T-helper 2 cell treated with Interferon-gamma antibody and Interleukin-4, amounts not matched to agents 5 μg/mL and 100 μg/mL, for 36 hours (primary cell): ENCODE results near the gene MAN2B2.
"Not testable (repeated sequence)": the region's sequence is repeated elsewhere in the genome, so short reads cannot be mapped to it uniquely, and the experiment has no call there.

Experiments
- DNase-seq: peaks from one replicate; pipeline ENCODE4 v3.0.0; 2021; ENCODE audit warnings: low spot score
- H3K27ac Mint-ChIP-seq: one replicate; pipeline ENCODE4 v1.8.0; 2021; ENCODE audit warnings: mild to moderate bottlenecking, mixed read lengths
- H3K27me3 Mint-ChIP-seq: one replicate; pipeline ENCODE4 v1.8.0; 2021; ENCODE audit warnings: low read depth, mixed read lengths
- H3K36me3 Mint-ChIP-seq: one replicate; pipeline ENCODE4 v1.8.0; 2021; ENCODE audit warnings: low read depth, mixed read lengths
- H3K4me1 Mint-ChIP-seq: one replicate; pipeline ENCODE4 v1.8.0; 2021; ENCODE audit warnings: low read depth, mixed read lengths
- H3K4me3 Mint-ChIP-seq: one replicate; pipeline ENCODE4 v1.8.0; 2022; ENCODE audit warnings: mild to moderate bottlenecking, moderate library complexity, mixed read lengths
- H3K9me3 Mint-ChIP-seq: one replicate; pipeline ENCODE4 v1.8.0; 2021; ENCODE audit warnings: mixed read lengths

The MAN2B2 gene

DNA sequence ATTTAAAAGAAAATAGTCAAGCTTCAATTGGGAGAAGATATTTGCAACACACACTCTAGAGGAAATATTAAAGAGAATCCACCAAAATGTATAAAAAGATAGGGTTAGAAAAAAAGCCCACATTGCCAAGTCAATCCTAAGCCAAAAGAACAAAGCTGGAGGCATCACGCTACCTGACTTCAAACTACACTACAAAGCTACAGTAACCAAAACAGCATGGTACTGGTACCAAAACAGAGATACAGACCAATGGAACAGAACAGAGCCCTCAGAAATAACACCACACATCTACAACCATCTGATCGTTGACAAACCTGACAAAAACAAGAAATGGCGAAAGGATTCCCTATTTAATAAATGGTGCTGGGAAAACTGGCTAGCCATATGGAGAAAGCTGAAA lies 79.2 kb downstream of the MAN2B2 start:
- not testable (repeated sequence) for H3K27me3 Mint-ChIP-seq, H3K27ac Mint-ChIP-seq, H3K36me3 Mint-ChIP-seq, H3K9me3 Mint-ChIP-seq, H3K4me3 Mint-ChIP-seq, H3K4me1 Mint-ChIP-seq, DNase-seq

DNA sequence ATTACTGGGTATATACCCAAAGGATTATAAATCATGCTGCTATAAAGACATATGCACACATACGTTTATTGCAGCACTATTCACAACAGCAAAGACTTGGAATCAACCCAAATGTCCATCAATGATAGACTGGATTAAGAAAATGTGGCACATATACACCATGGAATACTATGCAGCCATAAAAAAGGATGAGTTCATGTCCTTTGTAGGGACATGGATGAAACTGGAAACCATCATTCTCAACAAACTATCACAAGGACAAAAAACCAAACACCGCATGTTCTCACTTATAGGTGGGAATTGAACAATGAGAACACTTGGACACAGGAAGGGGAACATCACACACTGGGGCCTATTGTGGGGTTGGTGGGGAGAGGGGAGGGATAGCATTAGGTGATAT lies 80.3 kb downstream of the MAN2B2 start:
- not testable (repeated sequence) for H3K36me3 Mint-ChIP-seq, H3K9me3 Mint-ChIP-seq, DNase-seq, H3K27ac Mint-ChIP-seq, H3K4me3 Mint-ChIP-seq, H3K4me1 Mint-ChIP-seq
- H3K27me3 Mint-ChIP-seq: peaks cover 17% of the 10 kb centered on the region

DNA sequence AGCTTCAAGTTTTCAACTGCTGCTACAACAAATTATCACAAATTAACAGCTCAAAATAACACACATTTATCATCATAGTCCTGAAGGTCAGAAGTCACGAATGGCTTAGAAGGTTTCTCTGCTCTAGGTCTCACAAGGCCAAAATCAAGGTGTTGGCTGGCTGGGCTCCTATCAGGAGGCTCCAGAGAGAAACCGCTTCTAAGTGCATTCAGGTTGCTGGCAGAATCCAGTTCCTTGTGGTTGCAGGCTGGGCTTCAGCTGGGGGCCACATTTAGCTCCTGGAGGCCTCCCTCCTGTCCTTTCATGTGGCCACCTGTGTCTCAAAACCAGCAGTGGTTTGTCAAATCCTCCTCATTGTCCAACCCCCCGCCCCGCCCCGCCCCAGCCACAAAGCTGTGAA lies 80.9 kb downstream of the MAN2B2 start:
- Mint-ChIP-seq H3K27ac (no peak overlapping the region), H3K27me3 (peaks cover 21% of the 10 kb centered on the region), H3K9me3 (peaks cover 4% of the 10 kb centered on the region), H3K36me3 (no peaks in the 10 kb centered on the region), H3K4me1 (peaks cover 2% of the 10 kb centered on the region), H3K4me3 (no peak overlapping the region)
- DNase-seq: no peak

DNA sequence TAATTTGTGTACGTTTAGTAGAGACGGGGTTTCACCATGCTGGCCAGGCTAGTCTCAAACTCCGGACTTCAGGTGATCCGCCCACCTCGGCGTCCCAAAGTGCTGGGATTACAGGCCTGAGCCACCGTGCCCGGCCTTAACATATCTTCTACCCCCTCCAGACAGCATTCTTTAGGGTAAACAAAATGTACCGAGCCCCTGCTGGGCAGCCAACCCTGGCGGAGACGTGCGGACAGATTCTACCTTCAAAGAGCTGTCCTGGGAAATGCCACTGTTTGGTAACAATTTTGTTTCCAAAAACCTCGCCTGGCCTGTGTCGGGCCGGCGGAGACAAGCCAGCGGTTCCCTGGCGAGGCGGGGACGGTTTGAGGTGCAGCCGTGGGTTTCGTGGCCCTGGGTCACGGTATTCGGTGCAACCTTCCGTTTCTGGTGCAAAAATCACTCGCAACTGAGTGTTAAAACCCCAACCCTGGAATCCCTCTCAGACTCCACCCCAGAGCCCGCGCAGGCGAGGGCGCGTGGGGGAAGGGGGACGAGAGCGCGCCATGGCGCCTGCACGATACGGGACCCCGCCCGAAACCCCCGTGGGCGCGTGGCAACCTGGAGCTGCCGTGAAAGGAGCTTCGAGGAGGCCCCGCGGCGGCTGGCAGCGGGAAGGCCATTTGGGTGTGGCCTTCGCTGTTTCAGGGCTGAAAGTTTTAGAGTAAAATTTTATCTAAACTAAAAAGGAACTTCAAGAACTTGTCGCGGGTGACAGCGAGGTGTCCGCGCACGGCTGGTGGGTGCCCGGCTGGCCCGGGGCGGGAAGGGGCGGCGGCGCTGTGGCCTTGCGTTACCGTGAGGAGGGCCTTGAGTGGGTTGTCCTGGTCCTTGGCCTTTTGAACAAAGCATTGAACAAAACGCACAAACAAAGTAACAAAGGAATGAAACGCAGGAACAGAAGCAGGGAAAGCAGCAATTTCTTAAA lies 82.5 kb downstream of the MAN2B2 start:
- DNase-seq: no peak
- H3K36me3 Mint-ChIP-seq: no peaks in the 10 kb centered on the region
- peaks cover 34% of the 10 kb centered on the region for H3K27me3 Mint-ChIP-seq
- H3K9me3 Mint-ChIP-seq: peaks cover 4% of the 10 kb centered on the region
- H3K4me1 Mint-ChIP-seq: peaks cover 2% of the 10 kb centered on the region
- no peak overlapping the region for H3K4me3 Mint-ChIP-seq
- H3K27ac Mint-ChIP-seq: no peak overlapping the region

DNA sequence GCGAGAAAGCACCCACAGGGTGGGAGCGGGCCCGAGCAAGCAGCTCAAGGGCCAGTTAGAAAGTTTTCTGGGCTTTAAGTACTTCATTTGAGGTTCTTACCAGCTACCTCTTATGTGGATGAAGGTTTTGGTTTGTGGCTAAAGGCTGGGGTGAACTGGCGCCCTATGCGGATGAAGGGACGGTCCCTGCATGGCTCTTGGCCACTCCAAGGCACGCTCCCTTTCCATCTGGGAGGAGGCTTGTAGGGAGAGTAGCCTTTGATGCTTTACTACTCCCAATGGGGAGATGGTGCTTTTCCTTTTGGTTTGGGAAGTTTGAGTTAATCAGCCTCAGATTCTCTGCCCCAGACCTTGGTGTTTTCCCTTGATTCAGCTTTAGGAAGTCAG lies 83.2 kb downstream of the MAN2B2 start:
- peak overlapping the region; percentile 38 for H3K4me3 Mint-ChIP-seq
- no peak for DNase-seq
- H3K36me3 Mint-ChIP-seq: no peaks in the 10 kb centered on the region
- H3K4me1 Mint-ChIP-seq: peaks cover 2% of the 10 kb centered on the region
- H3K27me3 Mint-ChIP-seq: peaks cover 41% of the 10 kb centered on the region
- H3K9me3 Mint-ChIP-seq: peaks cover 4% of the 10 kb centered on the region
- H3K27ac Mint-ChIP-seq: no peak overlapping the region

DNA sequence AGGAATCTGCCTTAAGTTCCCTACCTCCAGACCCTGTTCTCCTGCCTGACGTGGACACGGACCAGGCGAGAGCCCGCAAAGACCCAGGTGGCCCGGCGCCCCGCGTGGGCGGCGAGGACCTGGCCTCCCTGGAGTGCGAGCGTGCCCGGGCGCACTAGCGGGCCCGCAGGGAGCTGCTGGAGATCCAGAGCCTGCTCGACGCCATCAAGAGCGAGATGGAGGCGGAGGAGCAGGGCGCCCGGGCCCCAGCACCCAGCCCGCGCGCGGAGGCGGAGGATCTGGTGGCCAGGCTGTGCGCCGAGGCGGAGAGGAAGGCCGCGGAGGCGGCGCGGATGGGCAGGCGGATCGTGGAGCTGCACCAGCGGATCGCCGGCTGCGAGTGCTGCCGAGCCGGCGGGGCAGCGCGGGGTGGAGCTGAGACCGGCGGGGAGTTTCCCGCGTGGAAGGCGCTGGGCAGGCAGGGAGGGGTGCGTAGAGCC lies 83.6 kb downstream of the MAN2B2 start:
- peak; percentile 43 for DNase-seq
- peaks cover 45% of the 10 kb centered on the region for H3K27me3 Mint-ChIP-seq
- H3K9me3 Mint-ChIP-seq: peaks cover 4% of the 10 kb centered on the region
- no peak overlapping the region for H3K27ac Mint-ChIP-seq
- H3K4me3 Mint-ChIP-seq: peak overlapping the region; percentile 57
- no peaks in the 10 kb centered on the region for H3K36me3 Mint-ChIP-seq
- H3K4me1 Mint-ChIP-seq: peaks cover 2% of the 10 kb centered on the region

DNA sequence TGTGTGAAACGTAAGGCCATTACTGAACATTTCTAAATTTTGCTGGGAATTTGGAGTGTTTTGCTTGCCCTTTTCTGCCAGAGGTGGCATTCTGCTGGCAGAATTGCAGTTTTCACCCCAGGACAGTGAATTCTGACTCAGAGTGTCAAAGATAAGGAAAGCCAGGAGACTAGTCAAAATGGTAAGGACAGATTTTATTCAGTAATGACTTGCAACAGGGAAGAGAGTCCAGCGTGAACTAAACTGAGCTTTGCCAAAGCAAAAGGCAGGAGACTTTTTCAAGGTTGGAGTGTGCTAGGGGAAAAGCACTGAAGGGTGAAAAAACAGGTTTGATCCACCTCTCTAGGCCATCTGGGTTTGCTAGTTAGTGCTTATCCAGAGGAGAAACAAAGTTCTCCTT lies 84.9 kb downstream of the MAN2B2 start:
- H3K27me3 Mint-ChIP-seq: peaks cover 47% of the 10 kb centered on the region
- no peaks in the 10 kb centered on the region for H3K36me3 Mint-ChIP-seq
- peaks cover 2% of the 10 kb centered on the region for H3K4me1 Mint-ChIP-seq
- no peaks in the 10 kb centered on the region for H3K9me3 Mint-ChIP-seq
- DNase-seq: no peak
- H3K4me3 Mint-ChIP-seq: no peak overlapping the region
- H3K27ac Mint-ChIP-seq: no peak overlapping the region

DNA sequence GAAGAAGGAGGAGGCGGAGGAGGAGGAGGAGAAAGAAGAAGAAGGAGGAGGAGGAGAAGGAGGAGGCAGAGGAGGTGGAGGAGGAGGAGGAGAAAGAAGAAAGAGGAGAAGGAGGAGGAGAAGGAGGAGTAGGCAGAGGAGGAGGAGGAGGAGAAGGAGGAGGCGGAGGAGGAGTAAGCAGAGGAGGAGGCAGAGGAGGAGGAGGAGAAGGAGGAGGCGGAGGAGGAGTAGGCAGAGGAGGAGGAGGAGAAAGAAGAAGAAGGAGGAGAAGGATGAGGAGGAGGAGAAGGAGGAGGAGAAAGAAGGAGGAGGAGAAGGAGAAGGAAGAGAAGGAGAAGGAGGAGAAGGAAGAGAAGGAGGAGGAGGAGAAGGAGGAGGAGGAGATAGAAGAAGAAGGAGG lies 85.4 kb downstream of the MAN2B2 start:
- no peak for DNase-seq
- Mint-ChIP-seq H3K4me1 (peaks cover 2% of the 10 kb centered on the region), H3K9me3 (no peaks in the 10 kb centered on the region), H3K36me3 (no peaks in the 10 kb centered on the region), H3K27ac (no peak overlapping the region), H3K4me3 (no peak overlapping the region), H3K27me3 (peaks cover 47% of the 10 kb centered on the region)

DNA sequence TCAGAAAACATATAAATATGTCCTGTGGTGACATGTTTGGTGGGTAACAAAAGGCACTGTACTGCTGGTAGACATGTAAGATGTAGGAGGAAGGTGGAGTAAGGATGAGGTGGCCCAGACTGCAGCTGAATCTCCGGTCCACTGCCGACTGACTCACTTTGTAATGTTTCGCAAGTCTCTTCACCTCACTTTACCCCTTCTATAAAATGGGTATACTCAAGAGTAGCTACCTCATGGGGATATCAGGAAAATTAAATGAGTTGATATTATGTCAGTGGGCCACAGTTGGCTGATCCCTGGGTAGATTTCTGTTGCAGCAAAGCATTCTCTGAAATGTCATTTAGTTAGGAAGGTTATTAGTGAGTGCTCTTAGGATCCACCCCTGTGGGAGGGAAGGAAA lies 87.6 kb downstream of the MAN2B2 start:
- Mint-ChIP-seq H3K4me3 (no peak overlapping the region), H3K4me1 (peaks cover 2% of the 10 kb centered on the region), H3K27me3 (peaks cover 47% of the 10 kb centered on the region), H3K27ac (no peak overlapping the region), H3K36me3 (no peaks in the 10 kb centered on the region), H3K9me3 (no peaks in the 10 kb centered on the region)
- no peak for DNase-seq

DNA sequence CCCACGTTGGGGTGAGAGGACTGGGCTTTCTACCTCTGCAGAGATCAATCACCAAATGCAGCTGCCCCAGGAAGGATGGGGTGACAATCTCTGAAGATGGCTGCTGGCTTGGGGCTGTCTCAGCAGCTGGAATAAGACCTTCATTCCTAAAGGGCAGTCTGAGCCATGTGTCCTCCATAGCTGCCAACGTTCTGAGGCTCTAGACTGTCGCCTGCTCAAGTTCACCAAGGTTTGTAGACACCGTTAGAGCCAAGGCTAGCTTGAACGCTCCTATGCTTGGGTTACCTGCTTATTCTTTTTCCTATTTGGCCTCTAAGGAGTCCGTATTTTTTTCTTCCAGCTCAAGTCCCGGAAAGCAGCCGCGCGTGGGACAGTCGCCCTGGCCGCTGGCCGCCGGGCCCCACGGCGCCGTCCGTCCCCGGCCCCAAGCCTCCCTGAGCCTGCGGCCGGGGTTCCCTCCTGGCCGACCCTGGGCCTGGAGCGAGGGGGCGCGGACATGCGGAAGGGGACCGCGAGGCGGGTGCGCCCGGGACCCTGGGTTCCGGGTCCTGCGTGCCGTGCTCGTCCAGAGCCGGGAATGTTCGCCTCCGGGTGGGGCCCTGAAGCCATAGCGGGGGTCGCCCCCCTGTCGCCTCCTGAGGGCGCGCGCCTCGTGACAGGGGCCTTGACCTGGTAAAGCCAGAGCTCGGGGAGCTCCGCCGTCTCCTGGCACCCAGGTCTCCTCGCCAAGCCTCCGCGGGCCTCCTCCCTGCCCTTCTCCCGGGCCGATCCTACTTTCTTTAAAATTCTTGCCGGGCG lies 88.8 kb downstream of the MAN2B2 start:
- Mint-ChIP-seq H3K4me3 (peak overlapping the region; percentile 27), H3K9me3 (no peaks in the 10 kb centered on the region), H3K27ac (no peak overlapping the region), H3K27me3 (peaks cover 42% of the 10 kb centered on the region), H3K36me3 (no peaks in the 10 kb centered on the region), H3K4me1 (peaks cover 2% of the 10 kb centered on the region)
- DNase-seq: no peak

DNA sequence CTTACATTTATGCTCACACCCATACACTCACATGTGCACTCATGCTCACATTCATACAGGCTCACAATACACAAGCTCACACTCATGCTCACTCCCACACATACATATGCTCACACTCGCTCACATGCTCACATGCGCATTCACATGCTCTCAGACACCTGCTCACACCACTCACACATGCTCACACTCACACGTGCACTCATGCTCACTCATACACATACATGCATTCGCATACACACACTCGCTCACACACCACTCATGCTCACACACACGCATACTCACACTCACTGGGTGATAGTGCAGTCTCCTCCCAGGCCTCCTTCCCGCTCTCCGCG lies 90.3 kb downstream of the MAN2B2 start:
- H3K36me3 Mint-ChIP-seq: no peaks in the 10 kb centered on the region
- H3K4me3 Mint-ChIP-seq: no peak overlapping the region
- no peaks in the 10 kb centered on the region for H3K4me1 Mint-ChIP-seq
- no peak for DNase-seq
- H3K9me3 Mint-ChIP-seq: no peaks in the 10 kb centered on the region
- H3K27me3 Mint-ChIP-seq: peaks cover 32% of the 10 kb centered on the region
- no peak overlapping the region for H3K27ac Mint-ChIP-seq

DNA sequence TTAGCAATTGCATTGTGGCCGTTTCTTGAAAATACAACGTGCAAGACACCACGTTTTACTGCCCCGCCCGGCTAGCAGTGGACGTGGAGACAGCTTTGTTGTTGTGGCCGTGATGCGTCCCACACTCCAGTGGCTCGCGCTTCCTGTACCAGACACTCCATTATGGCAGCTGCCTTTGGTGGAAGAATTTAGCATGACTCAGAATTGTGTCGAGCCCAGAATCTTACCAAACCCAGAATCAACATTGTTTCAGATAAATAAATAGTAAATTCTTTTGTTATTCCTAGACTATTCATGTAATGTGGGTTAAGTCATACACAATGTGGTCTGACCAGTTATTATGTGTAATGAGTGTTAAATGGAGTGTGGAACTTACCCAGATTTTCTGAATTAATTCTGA lies 93.4 kb downstream of the MAN2B2 start:
- Mint-ChIP-seq H3K4me3 (no peak overlapping the region), H3K36me3 (peaks cover 1% of the 10 kb centered on the region), H3K27ac (no peak overlapping the region), H3K9me3 (no peaks in the 10 kb centered on the region), H3K4me1 (peaks cover 3% of the 10 kb centered on the region), H3K27me3 (peaks cover 6% of the 10 kb centered on the region)
- DNase-seq: no peak

DNA sequence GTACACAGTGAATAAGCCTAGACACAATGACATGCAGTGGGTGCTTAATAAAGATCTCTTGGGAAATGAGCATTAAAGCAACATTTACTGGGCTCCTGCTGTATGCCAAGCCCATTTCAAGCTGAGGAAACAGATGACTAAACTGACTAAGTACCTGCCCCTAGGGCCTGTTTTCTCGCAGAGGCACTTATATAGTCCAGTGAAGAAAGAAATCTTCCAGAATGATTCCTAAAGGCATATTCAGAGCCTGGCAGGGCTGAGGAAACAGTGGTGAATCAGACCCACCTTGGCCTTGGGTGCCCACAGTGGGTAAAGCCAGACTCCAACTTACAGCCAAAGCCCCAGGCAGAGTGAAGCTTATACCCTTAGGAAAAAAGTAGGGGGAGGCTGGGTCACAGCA lies 96.7 kb downstream of the MAN2B2 start:
- Mint-ChIP-seq H3K36me3 (peaks cover 23% of the 10 kb centered on the region), H3K4me3 (no peak overlapping the region), H3K27me3 (no peaks in the 10 kb centered on the region)

DNA sequence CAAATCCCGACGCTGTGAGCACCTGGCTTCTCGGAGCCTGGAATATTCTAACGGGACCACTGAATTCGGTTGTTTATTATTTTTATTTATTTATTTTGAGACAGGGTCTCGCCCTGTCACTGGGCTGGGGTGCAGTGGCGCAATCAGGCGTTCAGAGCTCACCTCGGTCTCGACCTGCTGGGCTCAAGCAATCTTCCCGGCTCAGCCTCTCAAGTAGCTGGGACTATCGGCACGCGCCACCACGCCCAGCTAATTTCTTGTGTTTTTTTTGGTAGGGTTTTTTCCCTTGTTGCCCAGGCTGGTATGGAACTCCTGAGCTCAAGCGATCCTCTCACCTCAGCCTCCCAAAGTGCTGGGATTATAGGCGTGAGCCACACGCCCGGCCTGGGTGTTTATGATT lies 97.1 kb downstream of the MAN2B2 start:
- Mint-ChIP-seq H3K9me3 (no peaks in the 10 kb centered on the region), H3K27me3 (no peaks in the 10 kb centered on the region), H3K4me3 (no peak overlapping the region), H3K4me1 (peaks cover 33% of the 10 kb centered on the region), H3K27ac (no peak overlapping the region), H3K36me3 (peaks cover 27% of the 10 kb centered on the region)
- DNase-seq: no peak

More for the DNA sequence above, 96.7 kb downstream of the MAN2B2 start:
- no peak for DNase-seq
- Mint-ChIP-seq H3K9me3 (no peaks in the 10 kb centered on the region), H3K4me1 (peaks cover 29% of the 10 kb centered on the region), H3K27ac (no peak overlapping the region)
